ENCODE data around the gene SAMD4A.

Gene SAMD4A

DNA sequence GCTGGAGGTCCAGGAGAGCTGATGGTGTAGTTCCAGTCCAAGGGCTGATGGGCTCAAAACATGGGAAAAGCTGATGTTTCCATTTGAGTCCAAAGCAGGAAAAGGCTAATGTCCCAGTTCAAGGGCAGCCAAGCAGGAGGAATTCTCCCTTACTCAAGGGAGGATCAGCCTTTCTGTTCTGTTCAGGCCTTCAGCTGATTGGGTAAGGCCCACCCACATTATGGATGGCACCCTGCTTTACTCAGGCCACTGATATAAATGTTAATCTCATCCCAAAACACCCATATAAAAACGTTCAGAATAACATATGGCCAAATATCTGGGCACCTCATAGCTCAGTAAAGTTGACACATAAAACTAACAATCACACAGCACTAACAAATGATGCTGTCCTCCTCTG is 64.1 kb downstream of the SAMD4A start:
- TF ChIP-seq, protein P1, sequence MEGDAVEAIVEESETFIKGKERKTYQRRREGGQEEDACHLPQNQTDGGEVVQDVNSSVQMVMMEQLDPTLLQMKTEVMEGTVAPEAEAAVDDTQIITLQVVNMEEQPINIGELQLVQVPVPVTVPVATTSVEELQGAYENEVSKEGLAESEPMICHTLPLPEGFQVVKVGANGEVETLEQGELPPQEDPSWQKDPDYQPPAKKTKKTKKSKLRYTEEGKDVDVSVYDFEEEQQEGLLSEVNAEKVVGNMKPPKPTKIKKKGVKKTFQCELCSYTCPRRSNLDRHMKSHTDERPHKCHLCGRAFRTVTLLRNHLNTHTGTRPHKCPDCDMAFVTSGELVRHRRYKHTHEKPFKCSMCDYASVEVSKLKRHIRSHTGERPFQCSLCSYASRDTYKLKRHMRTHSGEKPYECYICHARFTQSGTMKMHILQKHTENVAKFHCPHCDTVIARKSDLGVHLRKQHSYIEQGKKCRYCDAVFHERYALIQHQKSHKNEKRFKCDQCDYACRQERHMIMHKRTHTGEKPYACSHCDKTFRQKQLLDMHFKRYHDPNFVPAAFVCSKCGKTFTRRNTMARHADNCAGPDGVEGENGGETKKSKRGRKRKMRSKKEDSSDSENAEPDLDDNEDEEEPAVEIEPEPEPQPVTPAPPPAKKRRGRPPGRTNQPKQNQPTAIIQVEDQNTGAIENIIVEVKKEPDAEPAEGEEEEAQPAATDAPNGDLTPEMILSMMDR (IDR thresholded peaks at IDR 0.05; ENCODE audit: extremely low read depth, insufficient read depth, missing control alignments) = no peak
- no peak for DNase-seq (ENCODE audit: low spot score)
- in situ Hi-C loops (cut with MboI; ENCODE audit: low pct_unique_long_range_greater_than_20kb, low sequenced_read_pairs, unreplicated experiment) = no loop called here

GRCh38 chr14:54632452-54632851 is 65.5 kb downstream of the SAMD4A start:
- in situ Hi-C loops (cut with MboI; ENCODE audit: low pct_unique_long_range_greater_than_20kb, low sequenced_read_pairs, unreplicated experiment) = no loop called here
- DNase-seq (ENCODE audit: low spot score) = no peak
- TF ChIP-seq, protein P1 (IDR thresholded peaks at IDR 0.05; ENCODE audit: extremely low read depth, insufficient read depth, missing control alignments) = no peak

DNA sequence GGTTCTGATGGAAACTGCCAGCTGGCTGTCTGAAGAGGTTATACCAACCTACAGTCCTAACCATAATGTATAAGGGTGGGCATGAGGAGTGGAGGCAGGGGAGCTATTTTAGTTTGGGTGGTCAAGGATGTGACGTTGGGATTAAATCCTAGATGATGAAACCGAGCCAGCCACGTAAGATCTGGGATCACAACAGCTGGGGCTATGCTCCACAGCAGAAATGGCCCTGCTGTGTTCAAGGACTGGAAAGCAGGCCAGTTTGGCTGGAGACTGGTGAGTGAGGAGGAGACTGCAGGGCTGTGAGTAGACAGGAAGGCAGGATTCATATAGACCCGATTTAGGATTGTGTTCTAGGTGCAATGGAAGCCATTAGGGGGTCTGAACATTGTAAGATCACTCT is 66.1 kb downstream of the SAMD4A start:
- in situ Hi-C loops (cut with MboI; ENCODE audit: low pct_unique_long_range_greater_than_20kb, low sequenced_read_pairs, unreplicated experiment) = no loop called here
- TF ChIP-seq, protein P1 (IDR thresholded peaks at IDR 0.05; ENCODE audit: extremely low read depth, insufficient read depth, missing control alignments) = no peak
- no peak for DNase-seq (ENCODE audit: low spot score)

DNA sequence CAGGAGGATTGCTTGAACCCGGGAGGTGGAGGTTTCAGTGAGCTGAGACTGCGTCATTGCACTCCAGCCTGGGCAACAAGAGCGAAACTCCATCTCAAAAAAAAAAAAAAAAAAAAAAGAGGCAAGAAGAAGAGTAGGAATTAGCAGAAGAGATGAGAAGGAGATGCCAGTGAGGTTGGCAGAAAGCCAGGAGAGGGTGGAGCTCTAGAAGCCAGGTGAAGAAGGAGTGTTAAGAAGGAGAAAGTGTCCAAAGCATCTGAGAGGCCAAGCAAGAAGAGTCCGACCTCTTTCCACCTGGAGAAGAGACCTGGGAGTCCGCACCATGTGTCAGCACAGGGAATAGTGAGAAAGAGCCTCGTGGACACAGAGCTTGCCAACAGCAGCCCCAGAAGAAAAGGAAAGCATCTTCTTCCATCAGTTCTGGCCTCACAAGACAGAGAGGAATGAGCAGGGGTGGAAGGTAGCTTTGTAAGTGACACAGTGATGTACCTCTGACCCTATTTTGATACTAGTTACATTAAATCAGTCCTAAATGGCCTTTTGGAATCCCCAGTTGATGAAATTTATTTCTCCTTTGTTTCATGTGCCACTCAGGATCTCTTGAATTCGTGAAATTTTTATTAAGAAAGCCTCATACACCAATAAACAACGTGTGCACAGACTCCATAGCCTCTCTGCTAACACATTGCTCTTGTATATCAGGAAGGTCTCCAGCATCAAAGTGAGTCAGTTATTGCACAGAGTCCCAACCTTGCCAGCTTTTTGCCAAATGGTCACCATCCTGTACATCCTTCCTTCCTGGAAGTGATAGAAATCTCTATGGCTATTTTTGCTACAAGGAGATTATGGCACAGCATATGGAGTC is 70.6 kb downstream of the SAMD4A start:
- no peak for DNase-seq (ENCODE audit: low spot score)
- TF ChIP-seq, protein P1 (IDR thresholded peaks at IDR 0.05; ENCODE audit: extremely low read depth, insufficient read depth, missing control alignments) = no peak
- in situ Hi-C loops (cut with MboI; ENCODE audit: low pct_unique_long_range_greater_than_20kb, low sequenced_read_pairs, unreplicated experiment) = no loop called here

- in situ Hi-C loops (cut with MboI; ENCODE audit: low pct_unique_long_range_greater_than_20kb, low sequenced_read_pairs, unreplicated experiment) = no loop called here
- TF ChIP-seq, protein P1 (IDR thresholded peaks at IDR 0.05; ENCODE audit: extremely low read depth, insufficient read depth, missing control alignments) = no peak
- no peak for DNase-seq (ENCODE audit: low spot score)
These were observed 71.2 kb downstream of the SAMD4A start for GRCh38 chr14:54638135-54638446.

DNA sequence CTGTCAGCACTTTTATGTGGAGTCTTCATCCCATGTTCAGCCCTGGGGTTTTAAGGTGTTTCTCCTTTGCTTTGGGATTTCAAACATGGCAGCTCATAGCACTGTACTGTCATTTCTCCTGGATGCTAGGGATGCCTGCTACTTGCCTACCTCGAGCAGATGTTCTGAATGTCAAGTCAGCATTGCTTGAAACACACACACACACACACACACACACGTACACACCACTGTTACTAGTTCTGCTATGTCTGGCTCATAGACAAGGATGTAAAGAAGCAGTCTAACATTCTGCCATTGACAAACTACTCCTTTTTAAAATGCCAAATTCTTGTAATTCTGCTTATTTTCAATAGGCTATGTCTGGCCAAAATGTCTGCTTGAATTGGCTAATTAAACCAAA is 72.7 kb downstream of the SAMD4A start:
- TF ChIP-seq, protein P1 (IDR thresholded peaks at IDR 0.05; ENCODE audit: extremely low read depth, insufficient read depth, missing control alignments) = no peak
- in situ Hi-C loops (cut with MboI; ENCODE audit: low pct_unique_long_range_greater_than_20kb, low sequenced_read_pairs, unreplicated experiment) = no loop called here
- DNase-seq (ENCODE audit: low spot score) = no peak
